Hair follicle dermal papilla cell (primary cell): ENCODE results near the gene ZNF626. TPM values are rescaled to one million over a fixed set of nuclear protein-coding genes. Genes with fewer than 3 reads are reported as not detected.

Experiments
- total RNA-seq: library from RNA; depleted of rRNA; stranded (reverse); fragments of >200 nt; gene quantifications from 2 replicates; pipeline ENCODE4 v1.2.3, GENCODE V29; 2012

Gene ZNF626
- 23.6 and 28.1 TPM in 2 replicates for total RNA-seq

GRCh38 chr19:20661150-20661819 is at the start of gene ZNF626:
Gene ZNF626 (minus strand): TSS chr19:20661571. CDS start chr19:20661446, 125 bp downstream.

Other genes with a start within 250 kb of the ZNF626 start
- gene ZNF737, start 95.8 kb downstream of the ZNF626 start, total RNA-seq: 8.4 and 10.9 TPM in 2 replicates
- 0.97 and 3.1 TPM in 2 replicates for gene ZNF66, start 114.7 kb upstream of the ZNF626 start, total RNA-seq